ENCODE data around the gene FSTL4. TPM values are rescaled to one million over a fixed set of nuclear protein-coding genes. Genes with fewer than 3 reads are reported as not detected.

The FSTL4 gene
- total and polyA plus RNA-seq, 8 donors = 0.11 to 2.9 (median 0.22) TPM

GRCh38 chr5:133533541-133533940 is 78.8 kb downstream of the FSTL4 start:
- H3K27me3 ChIP-seq = no peaks in the 10 kb centered on the region
- no peak overlapping the region for H3K4me3 ChIP-seq
- H3K4me1 ChIP-seq = no peaks in the 10 kb centered on the region
- TF ChIP-seq, protein P1, sequence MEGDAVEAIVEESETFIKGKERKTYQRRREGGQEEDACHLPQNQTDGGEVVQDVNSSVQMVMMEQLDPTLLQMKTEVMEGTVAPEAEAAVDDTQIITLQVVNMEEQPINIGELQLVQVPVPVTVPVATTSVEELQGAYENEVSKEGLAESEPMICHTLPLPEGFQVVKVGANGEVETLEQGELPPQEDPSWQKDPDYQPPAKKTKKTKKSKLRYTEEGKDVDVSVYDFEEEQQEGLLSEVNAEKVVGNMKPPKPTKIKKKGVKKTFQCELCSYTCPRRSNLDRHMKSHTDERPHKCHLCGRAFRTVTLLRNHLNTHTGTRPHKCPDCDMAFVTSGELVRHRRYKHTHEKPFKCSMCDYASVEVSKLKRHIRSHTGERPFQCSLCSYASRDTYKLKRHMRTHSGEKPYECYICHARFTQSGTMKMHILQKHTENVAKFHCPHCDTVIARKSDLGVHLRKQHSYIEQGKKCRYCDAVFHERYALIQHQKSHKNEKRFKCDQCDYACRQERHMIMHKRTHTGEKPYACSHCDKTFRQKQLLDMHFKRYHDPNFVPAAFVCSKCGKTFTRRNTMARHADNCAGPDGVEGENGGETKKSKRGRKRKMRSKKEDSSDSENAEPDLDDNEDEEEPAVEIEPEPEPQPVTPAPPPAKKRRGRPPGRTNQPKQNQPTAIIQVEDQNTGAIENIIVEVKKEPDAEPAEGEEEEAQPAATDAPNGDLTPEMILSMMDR (IDR thresholded peaks at IDR 0.05) = no peak
- intact Hi-C loops (cut with DNase I) = no loop called here
- H3K27ac ChIP-seq = no peak overlapping the region
- no peak for ATAC-seq
- H3K36me3 ChIP-seq = no peaks in the 10 kb centered on the region
- DNase-seq = no peak
- no peaks in the 10 kb centered on the region for H3K9me3 ChIP-seq

DNA sequence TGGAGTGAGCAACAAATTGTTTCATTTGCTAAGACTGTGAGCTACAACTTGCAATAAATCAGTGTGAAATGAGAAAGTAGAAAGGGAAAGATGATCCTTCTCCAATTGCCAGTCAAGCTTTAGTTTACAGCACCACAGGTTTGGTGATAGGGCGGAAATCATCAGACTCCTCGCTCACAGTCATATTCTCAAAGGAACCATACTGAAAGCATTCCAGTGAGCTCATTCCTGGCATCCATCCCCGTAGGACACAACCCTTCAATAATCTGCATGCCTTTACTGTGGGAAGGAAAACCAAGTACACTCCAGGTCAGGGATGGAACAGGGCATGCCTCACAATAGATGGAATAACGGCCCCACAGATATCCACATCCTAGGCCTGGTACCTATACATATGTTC is 80.7 kb downstream of the FSTL4 start:
- no peak overlapping the region for H3K27ac ChIP-seq
- intact Hi-C loops (cut with DNase I) = no loop called here
- DNase-seq (peak in 1 of 4 donors; percentile 19), ATAC-seq (peak; percentile 24)
- H3K27me3 ChIP-seq = no peaks in the 10 kb centered on the region
- H3K4me3 ChIP-seq = no peak overlapping the region
- no peaks in the 10 kb centered on the region for H3K9me3 ChIP-seq
- TF ChIP-seq, protein P1 (IDR thresholded peaks at IDR 0.05) = no peak
- H3K4me1 ChIP-seq = no peaks in the 10 kb centered on the region
- no peaks in the 10 kb centered on the region for H3K36me3 ChIP-seq

DNA sequence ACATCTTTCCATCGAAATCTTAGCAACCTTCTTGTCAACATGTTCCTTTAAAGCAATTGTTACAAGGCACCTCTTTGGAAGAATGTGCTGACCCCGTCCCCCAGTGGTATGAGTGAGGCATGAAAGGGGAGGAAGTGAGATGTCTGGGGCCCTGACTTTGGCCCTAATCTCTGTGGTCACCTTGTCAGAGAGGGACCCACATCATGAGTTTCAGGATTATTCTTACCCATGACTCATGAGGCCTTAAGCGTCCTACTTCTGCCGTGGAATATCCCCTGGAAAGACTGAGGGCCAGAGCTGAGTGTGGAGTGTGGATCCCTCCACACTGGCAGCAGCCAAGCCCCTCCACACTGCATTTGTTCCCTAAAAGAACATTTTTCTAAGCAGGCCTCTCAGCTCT is 81.2 kb downstream of the FSTL4 start:
- no peak overlapping the region for H3K4me3 ChIP-seq
- no peaks in the 10 kb centered on the region for H3K27me3 ChIP-seq
- intact Hi-C loops (cut with DNase I) = no loop called here
- TF ChIP-seq, protein P1 (IDR thresholded peaks at IDR 0.05) = no peak
- H3K36me3 ChIP-seq = no peaks in the 10 kb centered on the region
- DNase-seq (no peak), ATAC-seq (no peak)
- H3K4me1 ChIP-seq = no peaks in the 10 kb centered on the region
- no peaks in the 10 kb centered on the region for H3K9me3 ChIP-seq
- H3K27ac ChIP-seq = no peak overlapping the region

- no peak for DNase-seq
- no peaks in the 10 kb centered on the region for H3K36me3 ChIP-seq
- H3K4me1 ChIP-seq = no peaks in the 10 kb centered on the region
- no peaks in the 10 kb centered on the region for H3K27me3 ChIP-seq
- no peak overlapping the region for H3K27ac ChIP-seq
- TF ChIP-seq, protein P1 (IDR thresholded peaks at IDR 0.05) = no peak
- H3K4me3 ChIP-seq = no peak overlapping the region
- no peaks in the 10 kb centered on the region for H3K9me3 ChIP-seq
- no peak for ATAC-seq
- intact Hi-C loops (cut with DNase I) = no loop called here
These were observed 82.1 kb downstream of the FSTL4 start for GRCh38 chr5:133530270-133530669.

DNA sequence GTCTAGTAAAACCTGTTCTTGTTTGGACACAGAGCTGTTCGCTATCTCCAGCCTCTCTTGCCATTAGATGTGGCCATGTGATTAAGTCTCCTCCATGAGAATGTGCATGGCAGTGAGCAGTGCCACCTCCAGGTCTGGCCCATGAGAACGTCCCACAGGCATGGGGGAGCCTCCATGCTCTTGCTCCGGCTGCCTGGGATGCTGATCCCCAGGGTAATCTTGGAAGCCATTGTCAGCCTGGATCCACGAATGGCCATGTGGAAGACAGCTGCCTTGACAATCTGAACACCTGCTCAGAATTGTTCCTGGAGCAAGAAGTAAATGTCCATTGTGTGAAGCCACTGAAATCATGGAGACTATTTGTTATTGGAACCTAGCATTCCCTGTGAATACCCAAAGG is 83.5 kb downstream of the FSTL4 start:
- ATAC-seq (no peak), DNase-seq (no peak)
- H3K9me3 ChIP-seq = no peaks in the 10 kb centered on the region
- intact Hi-C loops (cut with DNase I) = no loop called here
- no peak overlapping the region for H3K4me3 ChIP-seq
- no peaks in the 10 kb centered on the region for H3K27me3 ChIP-seq
- H3K36me3 ChIP-seq = no peaks in the 10 kb centered on the region
- no peaks in the 10 kb centered on the region for H3K4me1 ChIP-seq
- no peak overlapping the region for H3K27ac ChIP-seq
- TF ChIP-seq, protein P1 (IDR thresholded peaks at IDR 0.05) = no peak
